COLO829 (cell line): Measurements from ENCODE around the gene CHID1.

ENCODE experiments used
- DNase-seq: peaks from one replicate; pipeline ENCODE4 v3.0.0; 2012; ENCODE audit warnings: low spot score

CHID1 gene

GRCh38 chr11:836274-836673, 74.3 kb downstream of the CHID1 start:
- no peak for DNase-seq

- DNase-seq, result no peak
Observed at GRCh38 chr11:834371-835316, 76.0 kb downstream of the CHID1 start.

GRCh38 chr11:833849-834311, 76.7 kb downstream of the CHID1 start:
- no peak for DNase-seq

GRCh38 chr11:833114-833791, 77.4 kb downstream of the CHID1 start:
- DNase-seq, result no peak

GRCh38 chr11:832529-833113, 78.0 kb downstream of the CHID1 start, which contains the start of gene CD151:
CD151 (plus strand) TSS chr11:832952; CDS start chr11:836070, 3,118 bp downstream.
- peak; percentile 39 for DNase-seq

GRCh38 chr11:831961-832528, 78.6 kb downstream of the CHID1 start:
- DNase-seq, result no peak

- no peak for DNase-seq
Observed at GRCh38 chr11:831118-831864, 79.3 kb downstream of the CHID1 start.

- DNase-seq, result peak; percentile 55
Observed at GRCh38 chr11:830295-831117, 80.1 kb downstream of the CHID1 start.

- DNase-seq, result no peak
Observed at GRCh38 chr11:829847-830294, 80.7 kb downstream of the CHID1 start.

GRCh38 chr11:829176-829846, 81.3 kb downstream of the CHID1 start:
- DNase-seq, result no peak

- no peak for DNase-seq
Observed at GRCh38 chr11:828506-829175, 82.0 kb downstream of the CHID1 start.

- no peak for DNase-seq
Observed at GRCh38 chr11:827897-828192, 82.8 kb downstream of the CHID1 start, which contains the start of gene CRACR2B. CRACR2B (plus strand) TSS chr11:827919; CDS start chr11:828608, 689 bp downstream.

GRCh38 chr11:827146-827896, 83.3 kb downstream of the CHID1 start:
- DNase-seq, result no peak

- no peak for DNase-seq
Observed at GRCh38 chr11:826836-827145, 83.8 kb downstream of the CHID1 start.

GRCh38 chr11:826227-826621, 84.4 kb downstream of the CHID1 start:
- no peak for DNase-seq

GRCh38 chr11:825366-826226, 85.0 kb downstream of the CHID1 start:
- DNase-seq, result no peak

GRCh38 chr11:824942-825341, 85.7 kb downstream of the CHID1 start:
- no peak for DNase-seq

- DNase-seq, result no peak
Observed at GRCh38 chr11:824292-824880, 86.2 kb downstream of the CHID1 start.
